SU-DHL-6 (cell line): Measurements from ENCODE around the gene SIGLEC7.

Experiments used
- H2AFZ ChIP-seq: fragments of 200-600 bp; sonication (generic); 2 replicates; pipeline ENCODE4 v1.6.1; 2014; ENCODE audit warnings: low read depth, mild to moderate bottlenecking, moderate library complexity, mixed read lengths, antibody characterized with exemption, low read length; ENCODE audit not compliant: severe bottlenecking
- H3F3A ChIP-seq: fragments of 200-600 bp; shearing (Covaris generic); 2 replicates; pipeline ENCODE4 v1.6.0; 2016; ENCODE audit warnings: antibody characterized with exemption, mild to moderate bottlenecking; ENCODE audit not compliant: insufficient read depth
- H3K27ac ChIP-seq: fragments of 200-600 bp; sonication (generic); 2 replicates; pipeline ENCODE4 v1.5.1; 2016; ENCODE audit warnings: low read depth, mild to moderate bottlenecking, low read length, moderate library complexity, mixed read lengths
- H3K27me3 ChIP-seq: fragments of 200-600 bp; sonication (generic), shearing (Covaris generic); 2 replicates; pipeline ENCODE4 v1.6.0; 2014; ENCODE audit warnings: mild to moderate bottlenecking, low read length
- H3K36me3 ChIP-seq: fragments of 200-600 bp; sonication (generic); 2 replicates; pipeline ENCODE4 v1.6.1; 2014; ENCODE audit warnings: mild to moderate bottlenecking, low read length, mixed read lengths
- H3K4me2 ChIP-seq: fragments of 300-600, 200-600 bp; shearing (Covaris generic), sonication (generic); 2 replicates; pipeline ENCODE4 v1.6.0; 2014; ENCODE audit warnings: low read length, low read depth, mild to moderate bottlenecking; ENCODE audit not compliant: poor library complexity, severe bottlenecking
- H3K4me3 ChIP-seq: fragments of 200-600 bp; sonication (generic); 2 replicates; pipeline ENCODE4 v1.5.1; 2014; ENCODE audit warnings: antibody characterized with exemption, low read length, mild to moderate bottlenecking, mixed read lengths; ENCODE audit not compliant: insufficient read depth, poor library complexity, severe bottlenecking
- H3K79me2 ChIP-seq: fragments of 200-600 bp; sonication (generic); 2 replicates; pipeline ENCODE4 v1.6.1; 2014; ENCODE audit warnings: mild to moderate bottlenecking, low read length, moderate library complexity; ENCODE audit not compliant: insufficient read depth
- H3K9ac ChIP-seq: fragments of 200-600 bp; sonication (generic); 2 replicates; pipeline ENCODE4 v1.7.0; 2014; ENCODE audit warnings: mild to moderate bottlenecking, low read length
- H3K9me2 ChIP-seq: fragments of 200-600 bp; sonication (generic); replicated peaks from 2 replicates; pipeline ENCODE4 v1.6.1; 2014; ENCODE audit warnings: low read length; ENCODE audit not compliant: insufficient read depth
- H3K9me3 ChIP-seq: fragments of 200-600 bp; sonication (generic); 2 replicates; pipeline ENCODE4 v1.6.1; 2014; ENCODE audit warnings: low read length, mixed read lengths; ENCODE audit not compliant: insufficient read depth
- H4K20me1 ChIP-seq: fragments of 200-600 bp; sonication (generic); 2 replicates; pipeline ENCODE4 v1.6.1; 2014; ENCODE audit warnings: low read depth, mild to moderate bottlenecking, antibody characterized with exemption, low read length, moderate library complexity, mixed read lengths
- CTCF ChIP-seq: fragments of 200-600 bp; sonication (generic); IDR thresholded peaks from one replicate; pipeline ENCODE4 v1.5.1; 2017; ENCODE audit warnings: antibody characterized with exemption, mild to moderate bottlenecking, low read length, moderate library complexity; ENCODE audit not compliant: insufficient read depth, poor library complexity, severe bottlenecking
- EZH2phosphoT487 ChIP-seq: fragments of 200-600 bp; sonication (generic), shearing (Covaris generic); conservative IDR thresholded peaks from 2 replicates; pipeline ENCODE4 v1.6.1; 2018; ENCODE audit warnings: mild to moderate bottlenecking, antibody characterized with exemption, low read length, moderate library complexity, mixed read lengths

Gene SIGLEC7

DNA sequence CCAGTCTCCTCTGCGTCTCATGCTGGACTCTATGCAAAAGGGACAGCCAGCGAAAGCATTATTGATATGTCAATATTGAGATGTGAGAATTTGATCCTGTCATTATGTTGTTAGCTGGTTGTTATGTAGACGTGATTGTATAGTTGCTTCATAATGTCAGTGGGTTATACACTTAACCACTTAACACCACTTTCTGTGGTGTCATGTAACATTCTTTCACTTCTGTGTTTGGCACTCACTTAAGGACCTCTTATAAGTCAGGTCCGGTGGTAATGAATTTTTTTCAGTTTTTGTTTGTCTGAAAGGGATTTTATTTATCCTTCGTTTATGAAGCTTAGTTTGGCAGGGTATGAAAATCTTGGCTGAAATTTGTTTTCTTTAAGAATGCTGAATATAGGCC is 7.1 kb upstream of the SIGLEC7 start:
- Histone ChIP-seq H3K27me3 (no peaks in the 10 kb centered on the region; the same call in 1 of the 2 replicates), H3K27ac (no peak overlapping the region), H2AFZ (no peak overlapping the region), H3K4me2 (no peak overlapping the region), H4K20me1 (no peaks in the 10 kb centered on the region), H3K36me3 (no peaks in the 10 kb centered on the region), H3K9ac (no peak overlapping the region), H3K9me2 (no peaks in the 10 kb centered on the region), H3F3A (no peaks in the 10 kb centered on the region), H3K9me3 (peaks cover 9% of the 10 kb centered on the region; the same call in 1 of the 2 replicates), H3K4me3 (no peak overlapping the region), H3K79me2 (no peaks in the 10 kb centered on the region)
- no peak for TF ChIP-seq CTCF
- TF ChIP-seq EZH2phosphoT487, result no peak

DNA sequence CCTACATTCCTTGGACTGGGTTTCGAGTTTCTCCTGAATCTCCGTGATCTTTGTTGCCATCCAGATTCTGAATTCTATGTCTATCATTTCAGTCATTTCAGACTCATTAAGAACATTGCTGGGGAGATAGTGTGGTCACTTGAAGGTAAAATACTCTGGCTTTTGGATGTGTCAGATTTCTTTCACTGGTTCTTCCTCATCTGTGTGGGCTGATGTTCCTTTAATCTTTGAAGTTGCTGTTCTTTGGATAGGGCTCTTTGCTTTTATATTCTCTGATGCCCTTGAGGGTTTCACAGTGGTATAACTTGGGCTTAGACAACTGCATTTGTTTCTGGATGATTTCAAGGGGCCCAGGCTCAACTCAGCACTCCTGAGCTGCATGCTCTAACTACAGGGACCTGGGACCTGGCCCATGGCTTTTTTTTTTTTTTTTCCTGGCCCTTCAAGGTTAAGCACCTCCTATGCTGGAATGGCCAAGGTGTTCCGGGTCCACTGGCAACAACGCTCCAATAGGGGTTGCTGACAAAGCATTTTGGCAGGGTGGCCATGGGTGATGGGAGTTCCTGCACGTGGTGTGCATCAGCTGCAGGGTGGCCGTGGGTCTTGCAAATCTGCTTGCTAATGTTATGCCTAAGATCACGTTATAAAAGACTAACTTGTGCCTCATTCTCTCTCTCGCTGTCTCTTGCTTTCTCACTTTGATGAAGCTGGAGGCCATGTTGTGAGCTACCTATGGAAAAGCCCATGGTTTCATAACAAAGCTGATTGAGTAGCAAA is 5.9 kb upstream of the SIGLEC7 start:
- Histone ChIP-seq H3K79me2 (no peaks in the 10 kb centered on the region), H3K4me3 (no peak overlapping the region), H3F3A (no peaks in the 10 kb centered on the region), H3K4me2 (no peak overlapping the region), H3K9me3 (peaks cover 9% of the 10 kb centered on the region; the same call in 1 of the 2 replicates), H4K20me1 (no peaks in the 10 kb centered on the region), H2AFZ (no peak overlapping the region), H3K27me3 (no peaks in the 10 kb centered on the region; the same call in 1 of the 2 replicates), H3K9me2 (no peaks in the 10 kb centered on the region), H3K36me3 (no peaks in the 10 kb centered on the region), H3K9ac (no peak overlapping the region), H3K27ac (no peak overlapping the region)
- TF ChIP-seq EZH2phosphoT487 (no peak), CTCF (no peak)

GRCh38 chr19:51136851-51137551 is 5.1 kb upstream of the SIGLEC7 start:
- Histone ChIP-seq H3F3A (no peaks in the 10 kb centered on the region), H3K36me3 (no peaks in the 10 kb centered on the region), H3K79me2 (no peaks in the 10 kb centered on the region), H3K4me3 (no peak overlapping the region), H3K4me2 (no peak overlapping the region), H2AFZ (no peak overlapping the region), H3K9me3 (peaks cover 9% of the 10 kb centered on the region; the same call in 1 of the 2 replicates), H3K27me3 (no peaks in the 10 kb centered on the region; the same call in 1 of the 2 replicates), H3K9ac (no peak overlapping the region), H4K20me1 (no peaks in the 10 kb centered on the region), H3K9me2 (no peaks in the 10 kb centered on the region), H3K27ac (no peak overlapping the region)
- TF ChIP-seq EZH2phosphoT487, result no peak
- no peak for TF ChIP-seq CTCF
